Stimulated activated naive CD8-positive, alpha-beta T cell treated with anti-CD3 and anti-CD28 coated beads, Interleukin-15, Interleukin-2, amounts not matched to agents 100 U/mL and 50 U/mL, for 24 hours (primary cell): ENCODE data around the gene STARD10.
"Not testable (repeated sequence)": the region's sequence is repeated elsewhere in the genome, so short reads cannot be mapped to it uniquely, and the experiment has no call there.

ENCODE experiments used
- ATAC-seq: fragments of 150-1000 bp; cut with Tn5 transposase; one replicate; pipeline ENCODE4 v1.10.0; 2021
- DNase-seq: peaks from one replicate; pipeline ENCODE4 v3.0.0; 2021

STARD10 gene

GRCh38 chr11:72793425-72794367 lies at the start of gene STARD10:
Gene STARD10 (minus strand): TSS chr11:72794047. CDS start chr11:72781181, 12,866 bp downstream.
- peak; percentile 96 for DNase-seq
- ATAC-seq = peak; percentile 95

- DNase-seq (no peak), ATAC-seq (no peak)
Observed at GRCh38 chr11:72842653-72843330, 48.9 kb upstream of the STARD10 start.

GRCh38 chr11:72842126-72842525 lies 48.3 kb upstream of the STARD10 start:
- ATAC-seq (no peak), DNase-seq (no peak)

- DNase-seq = no peak
- no peak for ATAC-seq
Observed at GRCh38 chr11:72841397-72841796, 47.5 kb upstream of the STARD10 start.

GRCh38 chr11:72840780-72841179 lies 46.9 kb upstream of the STARD10 start:
- DNase-seq = no peak
- ATAC-seq = no peak

- ATAC-seq (no peak), DNase-seq (no peak)
Observed at GRCh38 chr11:72838691-72839305, 45.0 kb upstream of the STARD10 start.

GRCh38 chr11:72836111-72836510 lies 42.3 kb upstream of the STARD10 start:
- DNase-seq (no peak), ATAC-seq (no peak)

- no peak for ATAC-seq
- DNase-seq = no peak
Observed at GRCh38 chr11:72834905-72835304, 41.1 kb upstream of the STARD10 start.

- DNase-seq = no peak
Observed at GRCh38 chr11:72833811-72834493, 40.1 kb upstream of the STARD10 start.

GRCh38 chr11:72833083-72833733 lies 39.4 kb upstream of the STARD10 start:
- ATAC-seq = no peak

More at GRCh38 chr11:72833811-72834493, 40.1 kb upstream of the STARD10 start:
- ATAC-seq = no peak

GRCh38 chr11:72832301-72833082 lies 38.6 kb upstream of the STARD10 start:
- ATAC-seq (no peak), DNase-seq (no peak)

More at GRCh38 chr11:72833083-72833733, 39.4 kb upstream of the STARD10 start:
- DNase-seq = no peak

GRCh38 chr11:72831521-72832300 lies 37.9 kb upstream of the STARD10 start:
- ATAC-seq (peak; percentile 64), DNase-seq (peak; percentile 66)

- no peak for ATAC-seq
- DNase-seq = no peak
Observed at GRCh38 chr11:72829884-72830533, 36.2 kb upstream of the STARD10 start.

- DNase-seq (no peak), ATAC-seq (no peak)
Observed at GRCh38 chr11:72829178-72829577, 35.3 kb upstream of the STARD10 start.

- ATAC-seq = no peak
Observed at GRCh38 chr11:72828692-72829101, 34.9 kb upstream of the STARD10 start.

GRCh38 chr11:72828081-72828567 lies 34.3 kb upstream of the STARD10 start:
- DNase-seq (no peak), ATAC-seq (no peak)

More at GRCh38 chr11:72828692-72829101, 34.9 kb upstream of the STARD10 start:
- no peak for DNase-seq

GRCh38 chr11:72827656-72828055 lies 33.8 kb upstream of the STARD10 start:
- ATAC-seq, DNase-seq: not testable (repeated sequence)

- no peak for DNase-seq
- no peak for ATAC-seq
Observed at GRCh38 chr11:72826942-72827480, 33.2 kb upstream of the STARD10 start.
